HEK293 (cell line): ENCODE measurements around the gene C2CD4A.

Source experiments
- CTCF ChIA-PET: fragments of 350-600 bp; formaldehyde crosslinking; extraction: SDS; loops from one replicate; lab custom pipeline; 2021; ENCODE audit warnings: antibody characterized with exemption; lab: Yijun Ruan, JAX
- POLR2A ChIA-PET: fragments of 300-600 bp; formaldehyde crosslinking; extraction: SDS; loops from one replicate; lab custom pipeline; 2020; ENCODE audit warnings: antibody characterized with exemption, inconsistent platforms; lab: Yijun Ruan, JAX
- H3K27ac ChIP-seq: fragments of 200-500 bp; sonication (Bioruptor generic); 2 replicates; pipeline ENCODE4 v1.5.1; 2014; ENCODE audit warnings: low read depth, low read length, control low read depth, inconsistent platforms; ENCODE audit errors: extremely low read depth
- H3K36me3 ChIP-seq, 2 experiments: fragments of 200-500 bp in 1 of 2; sonication (Bioruptor generic) in 1 of 2; 1 replicate in 1 of 2; 2 replicates in 1 of 2; pipeline ENCODE4 v1.5.1; 2014 to 2017; ENCODE audit warnings: inconsistent platforms in 2 of 2, low read length in 2 of 2; ENCODE audit not compliant: control insufficient read depth in 2 of 2, insufficient read depth in 1 of 2
- H3K4me1 ChIP-seq: fragments of 200-500 bp; sonication (Bioruptor generic); 2 replicates; pipeline ENCODE4 v1.5.1; 2014; ENCODE audit warnings: mild to moderate bottlenecking, low read length, inconsistent platforms; ENCODE audit not compliant: control insufficient read depth, insufficient read depth
- H3K4me3 ChIP-seq: 2 replicates; pipeline ENCODE4 v1.5.1; 2011; ENCODE audit warnings: low read depth, mild to moderate bottlenecking, control low read depth, low read length, moderate library complexity
- H3K9me3 ChIP-seq: fragments of 200-500 bp; sonication (Bioruptor generic); 2 replicates; pipeline ENCODE4 v1.5.1; 2014; ENCODE audit warnings: low read depth, low read length, inconsistent platforms; ENCODE audit not compliant: control insufficient read depth, insufficient read depth
- EGR2 ChIP-seq: fragments of 450-650 bp; formaldehyde crosslinking; IDR thresholded peaks from 2 replicates; pipeline ENCODE4 v1.5.1; 2016; ENCODE audit warnings: low read depth, missing biosample characterization, missing genetic modification characterization
- SCRT2 ChIP-seq: fragments of 450-650 bp; formaldehyde crosslinking; IDR thresholded peaks from 2 replicates; pipeline ENCODE4 v1.5.1; 2016; ENCODE audit warnings: missing biosample characterization, missing genetic modification characterization
- ZIC2 ChIP-seq: fragments of 450-650 bp; formaldehyde crosslinking; IDR thresholded peaks from 2 replicates; pipeline ENCODE4 v1.5.1; 2016; ENCODE audit warnings: missing biosample characterization, missing genetic modification characterization
- ZNF10 ChIP-seq: fragments of 450-650 bp; formaldehyde crosslinking; IDR thresholded peaks from 2 replicates; pipeline ENCODE4 v1.5.1; 2017; ENCODE audit warnings: missing biosample characterization, missing genetic modification characterization
- ZNF157 ChIP-seq: fragments of 450-650 bp; formaldehyde crosslinking; IDR thresholded peaks from 2 replicates; pipeline ENCODE4 v1.5.1; 2016; ENCODE audit warnings: missing biosample characterization, missing genetic modification characterization
- ZNF223 ChIP-seq: fragments of 450-650 bp; formaldehyde crosslinking; IDR thresholded peaks from 2 replicates; pipeline ENCODE4 v1.5.1; 2016; ENCODE audit warnings: missing biosample characterization, missing genetic modification characterization
- ZNF239 ChIP-seq: fragments of 450-650 bp; formaldehyde crosslinking; IDR thresholded peaks from 2 replicates; pipeline ENCODE4 v1.5.1; 2016; ENCODE audit warnings: missing biosample characterization, missing genetic modification characterization
- ZNF302 ChIP-seq: fragments of 450-650 bp; formaldehyde crosslinking; IDR thresholded peaks from 2 replicates; pipeline ENCODE4 v1.5.1; 2016; ENCODE audit warnings: missing biosample characterization, missing genetic modification characterization, low read depth
- ZNF510 ChIP-seq: fragments of 450-650 bp; formaldehyde crosslinking; IDR thresholded peaks from 2 replicates; pipeline ENCODE4 v1.5.1; 2018; ENCODE audit warnings: mild to moderate bottlenecking, missing genetic modification characterization, missing biosample characterization; ENCODE audit not compliant: insufficient replicate concordance
- ZNF549 ChIP-seq: fragments of 450-650 bp; IDR thresholded peaks from 2 replicates; pipeline ENCODE4 v1.5.1; 2018; ENCODE audit warnings: missing biosample characterization, missing genetic modification characterization, mild to moderate bottlenecking, inconsistent platforms, moderate library complexity
- ZNF571 ChIP-seq: fragments of 450-650 bp; formaldehyde crosslinking; IDR thresholded peaks from 2 replicates; pipeline ENCODE4 v1.5.0; 2017; ENCODE audit warnings: missing biosample characterization, missing genetic modification characterization
- ZNF624 ChIP-seq: fragments of 450-650 bp; formaldehyde crosslinking; IDR thresholded peaks from 2 replicates; pipeline ENCODE4 v1.5.1; 2017; ENCODE audit warnings: missing biosample characterization, missing genetic modification characterization
- ZNF664 ChIP-seq: fragments of 450-650 bp; formaldehyde crosslinking; IDR thresholded peaks from 2 replicates; pipeline ENCODE4 v1.5.1; 2016; ENCODE audit warnings: missing biosample characterization, missing genetic modification characterization
- TF ChIP-seq, protein P1 (sequence below): fragments of 450-650 bp; formaldehyde crosslinking; IDR thresholded peaks from 2 replicates; pipeline ENCODE4 v1.5.0; 2017; ENCODE audit warnings: missing biosample characterization, missing genetic modification characterization, borderline replicate concordance
- TF ChIP-seq, protein P2 (sequence below): fragments of 450-650 bp; formaldehyde crosslinking; IDR thresholded peaks from 2 replicates; pipeline ENCODE4 v1.5.1; 2016; ENCODE audit warnings: missing biosample characterization, missing genetic modification characterization, borderline replicate concordance

The C2CD4A gene

DNA sequence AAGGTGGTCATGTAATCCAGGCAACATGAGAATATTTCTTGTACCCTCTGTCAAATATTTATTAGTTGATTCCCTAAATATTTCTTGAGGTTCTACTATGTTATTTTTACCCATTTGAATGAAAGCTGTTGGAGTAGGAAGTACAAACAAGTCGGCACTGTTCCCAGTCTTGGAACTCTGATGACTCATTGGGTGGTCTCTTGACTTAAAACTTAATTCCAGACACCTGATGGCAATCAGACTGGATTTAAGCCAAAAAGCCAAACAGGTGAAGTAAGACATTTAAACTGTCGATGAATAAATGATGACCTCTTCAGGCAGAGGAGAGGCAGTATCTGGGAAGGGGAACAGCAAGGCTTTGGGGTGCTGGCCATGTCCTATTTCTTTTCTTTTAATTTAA lies 22.8 kb downstream of the C2CD4A start:
- ChIA-PET POLR2A (no interaction called here), CTCF (interaction anchor here (0.7 to 1.1 kb wide), 2 partner anchors 12 to 23 kb away, joined by 3 read pairs; partner anchors contain the start of gene C2CD4A)
- H3K4me1 ChIP-seq = no peaks in the 10 kb centered on the region
- TF ChIP-seq ZNF510 = no peak
- TF ChIP-seq SCRT2 (tag by site-specific recombination) = peak; percentile 48
- TF ChIP-seq, protein P1, sequence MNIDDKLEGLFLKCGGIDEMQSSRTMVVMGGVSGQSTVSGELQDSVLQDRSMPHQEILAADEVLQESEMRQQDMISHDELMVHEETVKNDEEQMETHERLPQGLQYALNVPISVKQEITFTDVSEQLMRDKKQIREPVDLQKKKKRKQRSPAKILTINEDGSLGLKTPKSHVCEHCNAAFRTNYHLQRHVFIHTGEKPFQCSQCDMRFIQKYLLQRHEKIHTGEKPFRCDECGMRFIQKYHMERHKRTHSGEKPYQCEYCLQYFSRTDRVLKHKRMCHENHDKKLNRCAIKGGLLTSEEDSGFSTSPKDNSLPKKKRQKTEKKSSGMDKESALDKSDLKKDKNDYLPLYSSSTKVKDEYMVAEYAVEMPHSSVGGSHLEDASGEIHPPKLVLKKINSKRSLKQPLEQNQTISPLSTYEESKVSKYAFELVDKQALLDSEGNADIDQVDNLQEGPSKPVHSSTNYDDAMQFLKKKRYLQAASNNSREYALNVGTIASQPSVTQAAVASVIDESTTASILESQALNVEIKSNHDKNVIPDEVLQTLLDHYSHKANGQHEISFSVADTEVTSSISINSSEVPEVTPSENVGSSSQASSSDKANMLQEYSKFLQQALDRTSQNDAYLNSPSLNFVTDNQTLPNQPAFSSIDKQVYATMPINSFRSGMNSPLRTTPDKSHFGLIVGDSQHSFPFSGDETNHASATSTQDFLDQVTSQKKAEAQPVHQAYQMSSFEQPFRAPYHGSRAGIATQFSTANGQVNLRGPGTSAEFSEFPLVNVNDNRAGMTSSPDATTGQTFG = no peak
- TF ChIP-seq, protein P2, sequence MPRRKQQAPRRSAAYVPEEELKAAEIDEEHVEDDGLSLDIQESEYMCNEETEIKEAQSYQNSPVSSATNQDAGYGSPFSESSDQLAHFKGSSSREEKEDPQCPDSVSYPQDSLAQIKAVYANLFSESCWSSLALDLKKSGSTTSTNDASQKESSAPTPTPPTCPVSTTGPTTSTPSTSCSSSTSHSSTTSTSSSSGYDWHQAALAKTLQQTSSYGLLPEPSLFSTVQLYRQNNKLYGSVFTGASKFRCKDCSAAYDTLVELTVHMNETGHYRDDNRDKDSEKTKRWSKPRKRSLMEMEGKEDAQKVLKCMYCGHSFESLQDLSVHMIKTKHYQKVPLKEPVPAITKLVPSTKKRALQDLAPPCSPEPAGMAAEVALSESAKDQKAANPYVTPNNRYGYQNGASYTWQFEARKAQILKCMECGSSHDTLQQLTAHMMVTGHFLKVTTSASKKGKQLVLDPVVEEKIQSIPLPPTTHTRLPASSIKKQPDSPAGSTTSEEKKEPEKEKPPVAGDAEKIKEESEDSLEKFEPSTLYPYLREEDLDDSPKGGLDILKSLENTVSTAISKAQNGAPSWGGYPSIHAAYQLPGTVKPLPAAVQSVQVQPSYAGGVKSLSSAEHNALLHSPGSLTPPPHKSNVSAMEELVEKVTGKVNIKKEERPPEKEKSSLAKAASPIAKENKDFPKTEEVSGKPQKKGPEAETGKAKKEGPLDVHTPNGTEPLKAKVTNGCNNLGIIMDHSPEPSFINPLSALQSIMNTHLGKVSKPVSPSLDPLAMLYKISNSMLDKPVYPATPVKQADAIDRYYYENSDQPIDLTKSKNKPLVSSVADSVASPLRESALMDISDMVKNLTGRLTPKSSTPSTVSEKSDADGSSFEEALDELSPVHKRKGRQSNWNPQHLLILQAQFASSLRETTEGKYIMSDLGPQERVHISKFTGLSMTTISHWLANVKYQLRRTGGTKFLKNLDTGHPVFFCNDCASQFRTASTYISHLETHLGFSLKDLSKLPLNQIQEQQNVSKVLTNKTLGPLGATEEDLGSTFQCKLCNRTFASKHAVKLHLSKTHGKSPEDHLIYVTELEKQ (tag by site-specific recombination) = no peak
- 0 out of 2 replicates have a peak, but pooled peaks have one; percentile 37 for TF ChIP-seq ZNF10
- TF ChIP-seq ZNF664 (tag by site-specific recombination) = 0 out of 2 replicates have a peak, but pooled peaks have one; percentile 17
- no peak overlapping the region for H3K27ac ChIP-seq
- H3K4me3 ChIP-seq = no peak overlapping the region
- no peaks in the 10 kb centered on the region for H3K9me3 ChIP-seq
- H3K36me3 ChIP-seq = no peaks in the 10 kb centered on the region

DNA sequence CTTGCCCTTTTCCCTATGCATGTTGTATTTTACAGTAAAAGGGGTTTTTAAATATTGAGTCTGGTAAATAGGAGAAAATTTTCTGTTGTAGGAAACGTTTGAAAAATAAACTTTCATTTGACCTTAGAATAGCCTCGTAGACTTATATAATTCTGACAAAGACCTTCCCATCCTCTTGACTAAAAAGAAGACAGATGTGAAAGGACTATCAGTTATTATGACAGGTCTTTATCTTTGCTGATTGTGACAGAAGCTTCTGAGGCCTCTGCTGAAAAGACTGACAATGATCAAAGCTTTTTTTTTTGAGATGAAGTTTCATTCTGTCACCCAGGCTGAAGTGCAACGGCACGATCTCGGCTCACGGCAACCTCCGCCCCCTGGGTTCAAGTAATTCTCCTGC lies 24.2 kb downstream of the C2CD4A start:
- ChIA-PET POLR2A (no interaction called here), CTCF (no interaction called here)
- no peaks in the 10 kb centered on the region for H3K4me1 ChIP-seq
- no peaks in the 10 kb centered on the region for H3K36me3 ChIP-seq
- no peaks in the 10 kb centered on the region for H3K9me3 ChIP-seq
- H3K4me3 ChIP-seq = no peak overlapping the region
- TF ChIP-seq EGR2 (tag by site-specific recombination) (no peak), ZNF302 (tag by site-specific recombination) (no peak), ZNF239 (tag by site-specific recombination) (no peak), ZNF223 (tag by site-specific recombination) (no peak), ZNF157 (no peak), ZIC2 (no peak), ZNF624 (tag by site-specific recombination) (no peak), ZNF549 (tag by site-specific recombination) (no peak), ZNF571 (tag by site-specific recombination) (no peak)
- TF ChIP-seq, protein P1 = no peak
- H3K27ac ChIP-seq = no peak overlapping the region
